Ectodermal cell (in vitro differentiated cells): ENCODE results near the gene RAB10. TPM values are rescaled to one million over a fixed set of nuclear protein-coding genes. Genes with fewer than 3 reads are reported as not detected.
A peak's percentile ranks its signal among the peaks of the same experiment; 100 is the strongest.
"Not testable (repeated sequence)": the region's sequence is repeated elsewhere in the genome, so short reads cannot be mapped to it uniquely, and the experiment has no call there.

Source experiments
- H3K27ac ChIP-seq: 2 replicates; pipeline ENCODE4 v1.7.0; 2013; ENCODE audit warnings: mild to moderate bottlenecking, low read depth, low read length; ENCODE audit not compliant: insufficient read depth, poor library complexity, severe bottlenecking
- H3K27me3 ChIP-seq: 2 replicates; pipeline ENCODE4 v1.7.0; 2013; ENCODE audit warnings: mild to moderate bottlenecking, low read length; ENCODE audit not compliant: insufficient read depth, control insufficient read depth, poor library complexity, severe bottlenecking
- H3K36me3 ChIP-seq: one replicate; pipeline ENCODE4 v1.7.0; 2013; ENCODE audit warnings: low read length; ENCODE audit not compliant: control insufficient read depth, insufficient read depth
- H3K4me1 ChIP-seq: one replicate; pipeline ENCODE4 v1.7.0; 2013; ENCODE audit warnings: low read length; ENCODE audit not compliant: control insufficient read depth, insufficient read depth
- H3K4me3 ChIP-seq: 2 replicates; pipeline ENCODE4 v1.7.0; 2013; ENCODE audit warnings: low read depth, low read length, control low read depth; ENCODE audit not compliant: insufficient read depth
- H3K9me3 ChIP-seq: 2 replicates; pipeline ENCODE4 v1.7.0; 2013; ENCODE audit warnings: mild to moderate bottlenecking, low read length, moderate library complexity; ENCODE audit not compliant: control insufficient read depth
- WGBS, 2 experiments: methylation state at CpG; one replicate each; pipeline ENCODE4 v1.1.7; 2013; ENCODE audit warnings: missing lambda C conversion rate in 2 of 2; 5-methylcytosine and 5-hydroxymethylcytosine counted together
- polyA plus RNA-seq, 4 experiments: library from polyadenylated mRNA; stranded (reverse); fragments of 50-300 nt; gene quantifications; one replicate each; pipeline ENCODE4 v1.2.3, GENCODE V29; 2013

RAB10 gene
- 113 TPM for polyA plus RNA-seq (2013, experiment 1 of 4)
- polyA plus RNA-seq (2013, experiment 2 of 4): 111 TPM
- 93.3 TPM for polyA plus RNA-seq (2013, experiment 3 of 4)
- 105 TPM for polyA plus RNA-seq (2013, experiment 4 of 4)

DNA sequence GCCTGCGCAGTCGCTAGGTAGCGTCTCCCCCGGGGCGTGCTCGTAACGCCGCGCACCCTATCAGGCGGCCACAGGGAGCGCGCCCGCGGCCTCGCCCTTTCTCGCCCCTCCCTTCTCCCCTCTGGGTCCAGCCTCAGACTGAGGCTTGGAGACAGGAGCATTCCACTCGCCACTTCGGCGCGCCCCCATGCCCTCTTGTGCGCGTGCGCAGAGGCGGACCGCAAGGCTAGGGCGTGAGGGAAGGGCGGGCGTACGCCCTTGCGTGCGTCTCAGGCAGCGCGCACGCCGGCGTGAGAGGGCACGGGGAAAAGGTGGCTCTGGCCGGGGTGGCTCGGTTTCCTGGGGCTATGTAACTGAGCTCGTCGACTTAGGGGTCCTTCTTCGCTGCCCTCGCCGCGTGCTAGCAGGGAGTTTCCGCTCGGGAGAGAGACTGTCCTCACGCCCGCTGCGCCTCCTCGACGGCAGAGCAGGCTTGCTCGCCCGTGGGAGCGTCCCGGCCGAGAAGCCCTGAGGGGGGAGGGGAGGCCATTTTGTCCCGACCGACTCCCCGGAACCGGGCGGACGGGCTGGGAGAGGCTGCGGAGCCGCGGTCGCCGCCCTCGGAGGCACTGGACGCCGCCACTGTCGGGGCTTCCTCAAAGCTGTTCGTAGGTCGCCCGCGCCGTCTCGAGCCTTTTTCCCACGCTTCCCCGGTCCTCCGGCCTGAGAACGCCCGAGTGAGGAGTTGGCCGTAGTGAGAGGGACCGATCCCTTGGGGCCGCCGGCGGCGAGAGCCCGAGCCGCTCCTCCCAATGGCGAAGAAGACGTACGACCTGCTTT lies at the start of gene RAB10:
Gene RAB10, plus strand, starts transcription at position 267 of the 819 bp plus-strand sequence. Its CDS starts 525 bp downstream, at position 792.
- H3K4me3 ChIP-seq: peak within 1 kb of the TSS; percentile 75
- WGBS, 2 experiments: 0% methylated on average over 93 of the region's 94 CpGs
- H3K4me1 ChIP-seq: peaks cover 5% of the 10 kb centered on the region

GRCh38 chr2:25988134-25988533 lies 45.8 kb upstream of the RAB10 start:
- no peaks in the 10 kb centered on the region for H3K36me3 ChIP-seq
- 94% methylated on average over 9 of the region's 9 CpGs for WGBS, 2 experiments
- no peak overlapping the region for H3K4me3 ChIP-seq
- H3K4me1 ChIP-seq: no peaks in the 10 kb centered on the region
- H3K27ac ChIP-seq: no peak overlapping the region
- H3K27me3 ChIP-seq: no peaks in the 10 kb centered on the region
- H3K9me3 ChIP-seq: no peaks in the 10 kb centered on the region

More for the DNA sequence above, at the start of gene RAB10:
- Histone ChIP-seq H3K27me3 (no peaks in the 10 kb centered on the region), H3K36me3 (no peaks in the 10 kb centered on the region), H3K27ac (peak within 1 kb of the TSS; percentile 96), H3K9me3 (no peaks in the 10 kb centered on the region)

DNA sequence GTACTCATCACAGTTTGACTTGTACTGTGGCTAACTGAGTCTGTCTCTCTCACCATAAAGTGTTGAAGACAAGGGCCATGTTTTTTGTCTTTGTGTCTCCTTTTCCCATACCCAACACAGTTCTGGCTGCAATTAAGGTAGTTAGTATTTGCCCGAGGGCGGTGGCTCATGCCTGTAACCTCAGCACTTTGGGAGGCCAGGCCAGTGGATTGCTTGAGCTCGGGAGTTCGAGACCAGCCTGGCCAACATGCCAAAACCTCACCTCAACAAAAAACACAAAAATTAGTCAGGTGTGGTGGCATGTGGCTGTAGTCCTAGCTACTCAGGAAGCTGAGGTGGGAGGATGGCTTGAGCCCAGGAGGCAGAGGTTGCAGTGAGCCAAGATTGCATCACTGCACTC lies 44.7 kb upstream of the RAB10 start:
- no peak overlapping the region for H3K27ac ChIP-seq
- no peak overlapping the region for H3K4me3 ChIP-seq
- 84 to 99% methylated on average over 4 of the region's 4 CpGs for WGBS, 2 experiments
- H3K36me3 ChIP-seq: no peaks in the 10 kb centered on the region
- no peaks in the 10 kb centered on the region for H3K4me1 ChIP-seq
- no peaks in the 10 kb centered on the region for H3K27me3 ChIP-seq
- no peaks in the 10 kb centered on the region for H3K9me3 ChIP-seq

DNA sequence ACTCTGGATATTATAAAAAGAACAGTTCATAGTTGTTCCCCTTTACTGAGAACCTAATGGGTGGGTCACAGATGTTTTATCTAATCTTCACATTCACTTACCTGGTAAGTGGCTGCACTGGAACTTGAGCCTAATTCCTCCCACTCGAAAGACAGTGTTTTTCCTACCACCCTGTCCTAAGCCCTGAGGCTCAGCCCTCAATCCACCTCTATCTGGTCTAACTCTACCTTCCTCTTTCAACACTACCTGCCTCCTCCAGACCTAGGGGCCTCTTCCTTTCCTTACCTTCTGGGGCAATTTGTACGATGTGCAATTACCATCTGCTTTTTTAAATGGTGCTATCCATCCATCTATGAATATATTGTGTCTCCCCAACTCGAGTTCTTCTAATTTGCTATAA lies 41.9 kb upstream of the RAB10 start:
- Histone ChIP-seq H3K4me3 (no peak overlapping the region), H3K9me3 (no peaks in the 10 kb centered on the region), H3K4me1 (no peaks in the 10 kb centered on the region), H3K27me3 (no peaks in the 10 kb centered on the region), H3K27ac (no peak overlapping the region), H3K36me3 (no peaks in the 10 kb centered on the region)
- 93 to 95% methylated on average over 2 of the region's 3 CpGs for WGBS, 2 experiments

DNA sequence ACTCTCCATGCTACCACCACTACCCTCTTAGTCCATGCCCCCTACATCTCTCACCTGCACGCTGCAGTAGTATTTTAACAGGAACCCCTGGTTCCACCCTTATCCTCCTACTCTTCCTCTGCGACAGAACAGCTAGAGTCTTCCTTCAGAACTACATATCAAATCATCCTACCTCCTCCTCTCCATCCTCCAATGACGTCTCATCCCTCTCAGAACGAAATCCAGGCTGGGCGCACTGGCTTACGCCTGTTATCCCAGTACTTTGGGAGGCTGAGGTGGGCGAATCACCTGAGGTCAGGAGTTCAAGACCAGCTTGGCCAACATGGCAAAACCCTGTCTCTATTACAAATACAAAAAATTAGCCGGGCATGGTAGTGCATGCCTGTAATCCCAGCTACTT lies 41.3 kb upstream of the RAB10 start:
- WGBS, 2 experiments: 88 to 90% methylated on average over 8 of the region's 8 CpGs
- H3K27me3 ChIP-seq: no peaks in the 10 kb centered on the region
- no peaks in the 10 kb centered on the region for H3K36me3 ChIP-seq
- no peak overlapping the region for H3K4me3 ChIP-seq
- H3K4me1 ChIP-seq: no peaks in the 10 kb centered on the region
- H3K27ac ChIP-seq: no peak overlapping the region
- no peaks in the 10 kb centered on the region for H3K9me3 ChIP-seq

DNA sequence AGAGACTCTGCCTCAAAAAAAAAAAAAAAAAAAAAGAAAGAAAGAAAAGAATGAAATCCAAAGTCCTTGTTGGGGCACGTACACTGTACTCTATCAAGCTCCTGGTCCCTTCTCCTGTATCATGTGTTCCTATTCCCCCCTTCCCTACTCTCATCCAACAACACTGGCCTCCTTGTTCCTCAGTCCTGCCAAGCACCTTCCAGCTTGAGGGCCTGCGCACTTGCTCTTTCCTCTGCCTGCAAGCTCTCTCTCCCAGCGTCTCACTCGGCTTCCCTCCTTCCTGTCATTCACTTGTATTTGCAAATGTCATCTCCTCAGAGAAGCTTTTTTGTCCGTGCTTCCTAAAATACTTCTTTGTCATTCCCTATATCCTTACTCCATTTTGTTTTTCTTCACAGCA lies 40.8 kb upstream of the RAB10 start:
- no peaks in the 10 kb centered on the region for H3K27me3 ChIP-seq
- WGBS, 2 experiments: 82 to 83% methylated on average over 5 of the region's 5 CpGs
- no peak overlapping the region for H3K27ac ChIP-seq
- no peaks in the 10 kb centered on the region for H3K4me1 ChIP-seq
- H3K4me3 ChIP-seq: no peak overlapping the region
- H3K9me3 ChIP-seq: no peaks in the 10 kb centered on the region
- no peaks in the 10 kb centered on the region for H3K36me3 ChIP-seq

GRCh38 chr2:25994509-25994908 lies 39.4 kb upstream of the RAB10 start:
- 94% methylated on average over 15 of the region's 15 CpGs for WGBS, 2 experiments
- H3K27me3 ChIP-seq: no peaks in the 10 kb centered on the region
- no peaks in the 10 kb centered on the region for H3K9me3 ChIP-seq
- no peaks in the 10 kb centered on the region for H3K36me3 ChIP-seq
- H3K4me1 ChIP-seq: no peaks in the 10 kb centered on the region
- H3K4me3 ChIP-seq: no peak overlapping the region
- no peak overlapping the region for H3K27ac ChIP-seq

DNA sequence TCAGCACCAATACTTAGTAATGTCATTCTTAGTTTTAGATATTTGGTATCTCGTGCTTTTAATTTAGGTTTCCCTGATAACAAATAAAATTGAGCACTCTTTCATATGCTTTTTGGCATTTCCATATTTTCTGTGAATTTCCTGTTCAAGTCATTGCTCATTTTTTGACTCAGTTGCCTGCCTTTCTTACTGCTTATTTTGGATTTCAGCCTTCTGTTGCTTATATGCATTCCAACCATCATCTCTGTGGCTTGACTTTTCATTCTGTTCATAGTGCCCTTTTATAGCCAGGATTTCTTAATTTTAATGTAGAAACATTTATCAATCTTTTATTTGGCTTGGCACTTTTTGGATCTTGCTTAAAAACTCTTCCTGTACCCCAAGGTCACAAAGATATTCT lies 37.0 kb upstream of the RAB10 start:
- no peaks in the 10 kb centered on the region for H3K4me1 ChIP-seq
- H3K4me3 ChIP-seq: no peak overlapping the region
- no peak overlapping the region for H3K27ac ChIP-seq
- no peaks in the 10 kb centered on the region for H3K27me3 ChIP-seq
- no peaks in the 10 kb centered on the region for H3K36me3 ChIP-seq
- WGBS, 2 experiments: 96 to 100% methylated on average over 1 of the region's 1 CpG
- H3K9me3 ChIP-seq: no peaks in the 10 kb centered on the region

DNA sequence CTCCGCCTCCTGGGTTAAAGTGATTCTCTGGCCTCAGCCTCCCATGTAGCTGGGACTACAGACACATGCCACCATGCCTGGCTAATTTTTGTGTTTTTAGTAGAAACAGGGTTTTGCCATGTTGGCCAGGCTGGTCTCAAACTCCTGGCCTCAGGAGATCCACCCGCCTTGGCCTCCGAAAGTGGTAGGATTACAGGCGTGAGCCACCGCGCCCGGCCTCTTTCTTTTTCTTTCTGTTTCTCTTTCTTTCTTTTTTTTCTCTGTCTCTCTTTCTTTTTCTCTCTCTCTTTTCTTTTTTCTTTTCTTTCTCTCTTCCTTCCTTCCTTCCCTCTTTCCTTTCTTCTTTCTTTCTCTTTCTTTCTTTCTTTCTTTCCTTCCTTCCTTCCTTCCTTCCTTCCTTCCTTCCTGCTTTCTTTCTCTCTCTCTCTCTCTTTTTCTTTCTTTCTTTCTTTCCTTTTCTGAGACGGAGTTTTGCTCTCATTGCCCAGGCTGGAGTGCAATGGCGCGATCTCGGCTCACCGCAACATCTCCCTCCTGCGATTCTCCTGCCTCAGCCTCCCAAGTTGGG lies 35.0 kb upstream of the RAB10 start:
- not testable (repeated sequence) for H3K27ac ChIP-seq, H3K4me3 ChIP-seq, H3K9me3 ChIP-seq, H3K36me3 ChIP-seq, H3K27me3 ChIP-seq, H3K4me1 ChIP-seq
- WGBS, 2 experiments: 93% methylated on average over 13 of the region's 13 CpGs

- H3K36me3 ChIP-seq, H3K27me3 ChIP-seq, H3K9me3 ChIP-seq, H3K27ac ChIP-seq, H3K4me1 ChIP-seq, H3K4me3 ChIP-seq: not testable (repeated sequence)
- WGBS, 2 experiments: 92% methylated on average over 7 of the region's 7 CpGs
Observed at GRCh38 chr2:25999406-25999805, 34.5 kb upstream of the RAB10 start.
